GM23338 (cell line): ENCODE measurements around the gene TMEM219.

ENCODE experiments used
- CTCF ChIP-seq, 2 experiments: fragments of 200-600 bp in 1 of 2; sonication (generic) in 1 of 2; conservative IDR thresholded peaks; 2 replicates each; pipeline versions ENCODE4 v1.5.1 to v1.6.1; 2016 to 2017; ENCODE audit warnings: antibody characterized with exemption in 2 of 2, low read depth in 2 of 2, mild to moderate bottlenecking in 2 of 2, moderate library complexity in 1 of 2
- ETS1 ChIP-seq: IDR thresholded peaks from 2 replicates; pipeline ENCODE4 v1.6.1; 2016; ENCODE audit warnings: antibody characterized with exemption
- EZH2 ChIP-seq: fragments of 200-600 bp; sonication (generic); IDR thresholded peaks from one replicate; pipeline ENCODE4 v1.8.0; 2017; ENCODE audit warnings: antibody characterized with exemption, mild to moderate bottlenecking, low read depth; ENCODE audit not compliant: unreplicated experiment
- EZH2phosphoT487 ChIP-seq: fragments of 200-600 bp; sonication (generic); IDR thresholded peaks from one replicate; pipeline ENCODE4 v1.8.1; 2018; ENCODE audit warnings: antibody characterized with exemption; ENCODE audit not compliant: unreplicated experiment
- JUNB ChIP-seq: IDR thresholded peaks from one replicate; pipeline ENCODE4 v1.6.1; 2016; ENCODE audit warnings: antibody characterized with exemption; ENCODE audit not compliant: unreplicated experiment
- POLR2AphosphoS5 ChIP-seq: IDR thresholded peaks from 2 replicates; pipeline ENCODE4 v1.6.1; 2016; ENCODE audit warnings: antibody characterized with exemption, low read depth
- STAT1 ChIP-seq: IDR thresholded peaks from one replicate; pipeline ENCODE4 v1.6.1; 2016; ENCODE audit warnings: antibody characterized with exemption; ENCODE audit not compliant: unreplicated experiment

GRCh38 chr16:29984764-29985147 lies 22.9 kb downstream of the TMEM219 start:
- TF ChIP-seq CTCF (conservative IDR thresholded peaks at IDR 0.05; ENCODE audit: low read depth in 2 of 2) = no peak
- no peak for TF ChIP-seq EZH2phosphoT487
- no peak for TF ChIP-seq STAT1
- TF ChIP-seq POLR2AphosphoS5 = no peak
- TF ChIP-seq ETS1 = no peak
- TF ChIP-seq JUNB = no peak
- no peak for TF ChIP-seq EZH2
